Calu3 (cell line): ENCODE measurements around the gene ATOH1. TPM values are rescaled to one million over a fixed set of nuclear protein-coding genes. Genes with fewer than 3 reads are reported as not detected.

Source experiments
- BruUV-seq: library from RNA; stranded (reverse); fragments of 400-500 nt; replicated peaks from 2 replicates; lab custom pipeline; 2021; lab: Mats Ljungman, UMichigan
- CTCF ChIA-PET: fragments of 300-600 bp; sonication (Branson Sonifier 250); formaldehyde crosslinking; loops from one replicate; lab custom pipeline; 2022; ENCODE audit warnings: antibody characterized with exemption; lab: Charles Lee
- DNase-seq: peaks from one replicate; pipeline ENCODE4 v3.0.0; 2022
- H3K27ac Mint-ChIP-seq: one replicate; pipeline ENCODE4 v1.8.0; 2022; ENCODE audit warnings: mixed read lengths; ENCODE audit not compliant: unreplicated experiment
- H3K27me3 Mint-ChIP-seq: one replicate; pipeline ENCODE4 v1.8.0; 2022; ENCODE audit warnings: mixed read lengths; ENCODE audit not compliant: unreplicated experiment
- H3K36me3 Mint-ChIP-seq: one replicate; pipeline ENCODE4 v1.8.0; 2022; ENCODE audit warnings: mild to moderate bottlenecking, moderate library complexity, mixed read lengths; ENCODE audit not compliant: insufficient read depth, unreplicated experiment
- H3K4me1 Mint-ChIP-seq: one replicate; pipeline ENCODE4 v1.8.0; 2022; ENCODE audit warnings: mild to moderate bottlenecking, low read depth, mixed read lengths; ENCODE audit not compliant: unreplicated experiment
- H3K4me3 Mint-ChIP-seq: one replicate; pipeline ENCODE4 v1.8.0; 2022; ENCODE audit warnings: mild to moderate bottlenecking, low read depth, moderate library complexity, mixed read lengths; ENCODE audit not compliant: unreplicated experiment
- H3K9me3 Mint-ChIP-seq: one replicate; pipeline ENCODE4 v1.8.0; 2022; ENCODE audit warnings: low read depth, mixed read lengths; ENCODE audit not compliant: unreplicated experiment
- CTCF ChIP-seq: fragments of 200-600 bp; IDR thresholded peaks from one replicate; pipeline ENCODE4 v1.8.0; 2022; ENCODE audit warnings: antibody characterized with exemption; ENCODE audit not compliant: unreplicated experiment
- intact Hi-C: fragments of 100-400 bp; cut with micrococcal nuclease; formaldehyde crosslinking; loops from one replicate; pipeline ENCODE4 v1.10.0; 2022; ENCODE audit not compliant: unreplicated experiment
- total RNA-seq: library from RNA; stranded (reverse); gene quantifications from 2 replicates; pipeline ENCODE4 v1.2.3, GENCODE V29; 2022

ATOH1 gene
- total RNA-seq, 1 experiment from 2014 or later, result not detected

- no TSS peak for BruUV-seq
- H3K27ac Mint-ChIP-seq, result no peak overlapping the region
Measured at GRCh38 chr4:93809773-93810172, 18.8 kb upstream of the ATOH1 start.

GRCh38 chr4:93810340-93810992, 18.1 kb upstream of the ATOH1 start:
- no peaks in the 10 kb centered on the region for H3K4me1 Mint-ChIP-seq
- intact Hi-C loops, result no loop called here
- H3K27me3 Mint-ChIP-seq, result peaks cover 22% of the 10 kb centered on the region
- no peak for TF ChIP-seq CTCF
- no TSS peak for BruUV-seq
- no peaks in the 10 kb centered on the region for H3K36me3 Mint-ChIP-seq
- H3K27ac Mint-ChIP-seq, result no peak overlapping the region
- H3K9me3 Mint-ChIP-seq, result no peaks in the 10 kb centered on the region
- CTCF ChIA-PET, result no interaction called here
- DNase-seq, result no peak
- no peak overlapping the region for H3K4me3 Mint-ChIP-seq

More at GRCh38 chr4:93809773-93810172, 18.8 kb upstream of the ATOH1 start:
- intact Hi-C loops, result no loop called here
- no peaks in the 10 kb centered on the region for H3K4me1 Mint-ChIP-seq
- no peak for DNase-seq
- H3K27me3 Mint-ChIP-seq, result peaks cover 22% of the 10 kb centered on the region
- no peak for TF ChIP-seq CTCF
- CTCF ChIA-PET, result no interaction called here
- H3K36me3 Mint-ChIP-seq, result no peaks in the 10 kb centered on the region
- H3K4me3 Mint-ChIP-seq, result no peak overlapping the region
- no peaks in the 10 kb centered on the region for H3K9me3 Mint-ChIP-seq

GRCh38 chr4:93813092-93813491, 15.5 kb upstream of the ATOH1 start:
- no peak for TF ChIP-seq CTCF
- H3K27me3 Mint-ChIP-seq, result peaks cover 26% of the 10 kb centered on the region
- H3K9me3 Mint-ChIP-seq, result no peaks in the 10 kb centered on the region
- BruUV-seq, result no TSS peak
- H3K4me1 Mint-ChIP-seq, result no peaks in the 10 kb centered on the region
- no peaks in the 10 kb centered on the region for H3K36me3 Mint-ChIP-seq
- no peak overlapping the region for H3K4me3 Mint-ChIP-seq
- DNase-seq, result no peak
- no peak overlapping the region for H3K27ac Mint-ChIP-seq
- CTCF ChIA-PET, result no interaction called here
- intact Hi-C loops, result no loop called here

- no peaks in the 10 kb centered on the region for H3K4me1 Mint-ChIP-seq
- intact Hi-C loops, result no loop called here
- DNase-seq, result no peak
- peaks cover 29% of the 10 kb centered on the region for H3K27me3 Mint-ChIP-seq
- TF ChIP-seq CTCF, result no peak
- CTCF ChIA-PET, result no interaction called here
- H3K4me3 Mint-ChIP-seq, result no peak overlapping the region
- no peaks in the 10 kb centered on the region for H3K9me3 Mint-ChIP-seq
- BruUV-seq, result no TSS peak
- H3K27ac Mint-ChIP-seq, result no peak overlapping the region
- H3K36me3 Mint-ChIP-seq, result no peaks in the 10 kb centered on the region
Measured at GRCh38 chr4:93814141-93814540, 14.4 kb upstream of the ATOH1 start.
